HCT116 (cell line): ENCODE results near the gene IBA57. TPM values are rescaled to one million over a fixed set of nuclear protein-coding genes. Genes with fewer than 3 reads are reported as not detected.

Source experiments
- ATAC-seq: fragments of 200-7000 bp; cut with Tn5 transposase; 2 replicates; pipeline ENCODE4 v1.9.1; 2020; ENCODE audit warnings: mild to moderate bottlenecking, moderate library complexity
- BruUV-seq: library from RNA; stranded (reverse); fragments of 400-500 nt; replicated peaks from 2 replicates; lab custom pipeline; 2021; lab: Mats Ljungman, UMichigan
- CTCF ChIA-PET: fragments of 300-600 bp; sonication (Branson Sonifier 250); formaldehyde crosslinking; loops from one replicate; lab custom pipeline; 2021; ENCODE audit warnings: antibody characterized with exemption; lab: Charles Lee
- POLR2A ChIA-PET: fragments of 300-600, 350-600 bp; sonication (Branson Sonifier 250); formaldehyde crosslinking; loops from one replicate; lab custom pipeline; 2021; ENCODE audit warnings: antibody characterized with exemption; lab: Charles Lee
- RAD21 ChIA-PET, 2 experiments: fragments of 300-600 bp; sonication (Branson Sonifier 250); formaldehyde crosslinking; loops; one replicate each; lab custom pipeline; 2023; ENCODE audit warnings: low total read pairs in 2 of 2; ENCODE audit not compliant: uncharacterized antibody in 2 of 2, unreplicated experiment in 2 of 2, low non-redundant PET in 1 of 2; lab: Charles Lee
- DNase-seq: peaks from one replicate; pipeline ENCODE4 v3.0.0-alpha.2; 2010; ENCODE audit warnings: low read depth, low spot score
- H2AFZ ChIP-seq: fragments of 200-600 bp; shearing (Covaris generic), sonication (generic); 2 replicates; pipeline ENCODE4 v1.6.1; 2017; ENCODE audit warnings: low read depth, mixed run types, mixed read lengths, antibody characterized with exemption, low read length; ENCODE audit not compliant: poor library complexity, severe bottlenecking
- H3K27ac ChIP-seq: 2 replicates; pipeline ENCODE4 v1.5.1; 2012; ENCODE audit warnings: low read depth, low read length
- H3K27me3 ChIP-seq: fragments of 200-600 bp; sonication (generic); 2 replicates; pipeline ENCODE4 v1.6.1; 2016; ENCODE audit warnings: mixed run types, low read length, mixed read lengths; ENCODE audit not compliant: insufficient read depth
- H3K36me3 ChIP-seq, 2 experiments: fragments of 200-500 bp in 1 of 2; fragments of 200-600 bp in 1 of 2; sonication (Bioruptor generic) in 1 of 2; sonication (generic) in 1 of 2; 2 replicates each; pipeline versions ENCODE4 v1.5.1 to v1.6.1; 2014 to 2016; ENCODE audit warnings: low read length in 2 of 2, inconsistent platforms in 1 of 2, mixed read lengths in 1 of 2, mixed run types in 1 of 2; ENCODE audit not compliant: insufficient read depth in 2 of 2, control insufficient read depth in 1 of 2
- H3K4me1 ChIP-seq, 2 experiments: fragments of 200-600 bp in 1 of 2; sonication (generic) in 1 of 2; 2 replicates each; pipeline versions ENCODE4 v1.5.1 to v1.6.1; 2012 to 2017; ENCODE audit warnings: low read length in 2 of 2, inconsistent platforms in 1 of 2, mild to moderate bottlenecking in 1 of 2, mixed read lengths in 1 of 2, mixed run types in 1 of 2, moderate library complexity in 1 of 2; ENCODE audit not compliant: insufficient read depth in 2 of 2, control insufficient read depth in 1 of 2
- H3K4me2 ChIP-seq: fragments of 200-600 bp; sonication (generic); 2 replicates; pipeline ENCODE4 v1.6.1; 2017; ENCODE audit warnings: mixed run types, low read length, mixed read lengths
- H3K4me3 ChIP-seq, 2 experiments: fragments of 200-600 bp in 1 of 2; sonication (generic) in 1 of 2; replicated peaks in 1 of 2; 2 replicates each; pipeline ENCODE4 v1.5.1; 2011 to 2016; ENCODE audit warnings: low read length in 2 of 2, control low read depth in 1 of 2, low read depth in 1 of 2, mild to moderate bottlenecking in 1 of 2, mixed read lengths in 1 of 2, mixed run types in 1 of 2
- H3K79me2 ChIP-seq: fragments of 200-600 bp; sonication (generic); 2 replicates; pipeline ENCODE4 v1.6.1; 2017; ENCODE audit warnings: mild to moderate bottlenecking, mixed run types, low read length, moderate library complexity, mixed read lengths; ENCODE audit not compliant: insufficient read depth
- H3K9ac ChIP-seq: fragments of 200-600 bp; sonication (generic); 2 replicates; pipeline ENCODE4 v1.6.1; 2016; ENCODE audit warnings: low read length, mixed read lengths
- H3K9me2 ChIP-seq: fragments of 200-600 bp; sonication (generic), shearing (Covaris generic); 2 replicates; pipeline ENCODE4 v1.6.1; 2017; ENCODE audit warnings: mixed run types, mild to moderate bottlenecking, moderate library complexity; ENCODE audit not compliant: insufficient read depth
- H3K9me3 ChIP-seq, 2 experiments: fragments of 200-500 bp in 1 of 2; fragments of 200-600 bp in 1 of 2; sonication (Bioruptor generic) in 1 of 2; sonication (generic) in 1 of 2; 2 replicates each; pipeline ENCODE4 v1.6.1; 2014 to 2017; ENCODE audit warnings: low read length in 2 of 2, mixed read lengths in 2 of 2, inconsistent platforms in 1 of 2, low read depth in 1 of 2, mild to moderate bottlenecking in 1 of 2, mixed run types in 1 of 2, moderate library complexity in 1 of 2; ENCODE audit not compliant: control insufficient read depth in 1 of 2, insufficient read depth in 1 of 2
- H4K20me1 ChIP-seq: fragments of 200-600 bp; sonication (generic), shearing (Covaris generic); 2 replicates; pipeline ENCODE4 v1.6.1; 2017; ENCODE audit warnings: mixed run types, mild to moderate bottlenecking, moderate library complexity; ENCODE audit not compliant: insufficient read depth
- CEBPB ChIP-seq: IDR thresholded peaks from 2 replicates; pipeline ENCODE4 v1.6.1; 2012; ENCODE audit warnings: low read depth
- EZH2phosphoT487 ChIP-seq: fragments of 200-600 bp; IDR thresholded peaks from 2 replicates; pipeline ENCODE4 v1.6.1; 2018; ENCODE audit warnings: antibody characterized with exemption, borderline replicate concordance
- FOSL1 ChIP-seq: IDR thresholded peaks from 2 replicates; pipeline ENCODE4 v1.6.1; 2012; ENCODE audit warnings: low read depth
- JUND ChIP-seq: IDR thresholded peaks from 2 replicates; pipeline ENCODE4 v1.6.1; 2012
- MAX ChIP-seq: IDR thresholded peaks from 2 replicates; pipeline ENCODE4 v1.6.1; 2012
- TCF7L2 ChIP-seq: IDR thresholded peaks from 2 replicates; pipeline ENCODE4 v1.7.0; 2011; ENCODE audit warnings: borderline replicate concordance, inconsistent platforms; ENCODE audit not compliant: insufficient read depth, insufficient read length; ENCODE audit errors: extremely low read depth
- YY1 ChIP-seq: IDR thresholded peaks from 2 replicates; pipeline ENCODE4 v1.6.1; 2011; ENCODE audit warnings: low read length, low read depth, moderate library complexity, mild to moderate bottlenecking; ENCODE audit not compliant: insufficient replicate concordance; ENCODE audit errors: extremely low read depth
- ZBTB33 ChIP-seq: IDR thresholded peaks from 2 replicates; pipeline ENCODE4 v1.6.1; 2011; ENCODE audit warnings: mild to moderate bottlenecking, low read length, moderate library complexity; ENCODE audit not compliant: insufficient replicate concordance; ENCODE audit errors: extremely low read depth
- ZFX ChIP-seq: fragments of 450-650 bp; IDR thresholded peaks from 2 replicates; pipeline ENCODE4 v1.6.1; 2017
- intact Hi-C: fragments of 100-400 bp; cut with micrococcal nuclease; formaldehyde crosslinking; loops from 2 replicates; pipeline ENCODE4 v1.10.0; 2022
- total RNA-seq: library from RNA; stranded (reverse); gene quantifications from one replicate; pipeline ENCODE4 v1.2.1, GENCODE V29; 2021; ENCODE audit not compliant: unreplicated experiment
- TF ChIP-seq, protein P1 (sequence below): IDR thresholded peaks from 2 replicates; pipeline ENCODE4 v1.6.1; 2012

Gene IBA57
- total RNA-seq, 1 experiment from 2014 or later, result 11.6 TPM

GRCh38 chr1:228207381-228207810 lies 41.8 kb downstream of the IBA57 start:
- RAD21 ChIA-PET, result no interaction called here
- Histone ChIP-seq H4K20me1 (no peaks in the 10 kb centered on the region), H3K79me2 (no peaks in the 10 kb centered on the region), H3K4me2 (no peak overlapping the region), H2AFZ (no peak overlapping the region), H3K4me1 (peaks cover 16 to 19% of the 10 kb centered on the region in 2 experiments), H3K27ac (no peak overlapping the region)
- BruUV-seq, result no TSS peak
- POLR2A ChIA-PET, result no interaction called here
- TF ChIP-seq MAX (no peak), TCF7L2 (no peak), EZH2phosphoT487 (no peak), ZFX (no peak), FOSL1 (no peak), ZBTB33 (no peak), CEBPB (no peak), JUND (no peak), YY1 (no peak)
- TF ChIP-seq, protein P1, sequence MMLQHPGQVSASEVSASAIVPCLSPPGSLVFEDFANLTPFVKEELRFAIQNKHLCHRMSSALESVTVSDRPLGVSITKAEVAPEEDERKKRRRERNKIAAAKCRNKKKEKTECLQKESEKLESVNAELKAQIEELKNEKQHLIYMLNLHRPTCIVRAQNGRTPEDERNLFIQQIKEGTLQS, result no peak
- TF ChIP-seq, all 23 proteins: peak for 0
- no peaks in the 10 kb centered on the region for H3K9me2 ChIP-seq
- no peak overlapping the region for H3K4me3 ChIP-seq
- no peak overlapping the region for H3K9ac ChIP-seq
- ATAC-seq (no peak), DNase-seq (no peak)
- CTCF ChIA-PET, result no interaction called here
- intact Hi-C loops, result no loop called here
- no peaks in the 10 kb centered on the region for H3K27me3 ChIP-seq
- no peaks in the 10 kb centered on the region for H3K9me3 ChIP-seq
- no peaks in the 10 kb centered on the region for H3K36me3 ChIP-seq
